Neural progenitor cell (in vitro differentiated cells): Measurements from ENCODE around the gene CNP.

Experiments used
- CTCF ChIP-seq: fragments of 200-600 bp; sonication (generic); IDR thresholded peaks from 2 replicates; pipeline ENCODE4 v1.5.1; 2017; ENCODE audit warnings: antibody characterized with exemption, mild to moderate bottlenecking
- EZH2 ChIP-seq: fragments of 200-600 bp; sonication (generic); IDR thresholded peaks from 2 replicates; pipeline ENCODE4 v1.6.1; 2017; ENCODE audit warnings: antibody characterized with exemption, mild to moderate bottlenecking, moderate library complexity

- TF ChIP-seq CTCF (peak; percentile 92), EZH2 (no peak)
Observed at GRCh38 chr17:41962768-41963434, 3.7 kb upstream of the CNP start.
